KG1 (cell line): ENCODE measurements around the gene DACH1.

Experiments
- DNase-seq: peaks from one replicate; lab custom pipeline; 2025; lab: John Stamatoyannopoulos, UW

The DACH1 gene

GRCh38 chr13:71394176-71394575 lies 472.8 kb downstream of the DACH1 start:
- DNase-seq, result no peak
